PC-3 (cell line): ENCODE results near the gene CCDC69. TPM values are rescaled to one million over a fixed set of nuclear protein-coding genes. Genes with fewer than 3 reads are reported as not detected.

ENCODE experiments used
- ATAC-seq: fragments of 200-7000 bp; cut with Tn5 transposase; 2 replicates; pipeline ENCODE4 v1.9.1; 2020; ENCODE audit warnings: mild to moderate bottlenecking, moderate library complexity
- BruUV-seq: library from RNA; stranded (reverse); fragments of 400-500 nt; replicated peaks from 2 replicates; lab custom pipeline; 2021; lab: Mats Ljungman, UMichigan
- CTCF ChIA-PET: fragments of 300-600 bp; sonication (Branson Sonifier 250); formaldehyde crosslinking; loops from one replicate; lab custom pipeline; 2022; ENCODE audit warnings: antibody characterized with exemption; lab: Charles Lee
- POLR2A ChIA-PET: fragments of 300-600 bp; sonication (Branson Sonifier 250); formaldehyde crosslinking; loops from one replicate; lab custom pipeline; 2022; ENCODE audit warnings: antibody characterized with exemption; ENCODE audit not compliant: unreplicated experiment; lab: Charles Lee
- DNase-seq: peaks from one replicate; pipeline ENCODE4 v3.0.0-alpha.2; 2015
- H2AFZ ChIP-seq: fragments of 300-600 bp; sonication (generic); 2 replicates; pipeline ENCODE4 v1.6.0; 2016; ENCODE audit warnings: antibody characterized with exemption, low read length
- H3F3A ChIP-seq: fragments of 300-600 bp; sonication (generic); one replicate; pipeline ENCODE4 v1.6.0; 2017; ENCODE audit warnings: antibody characterized with exemption, low read length, control low read depth, mild to moderate bottlenecking; ENCODE audit not compliant: unreplicated experiment
- H3K27ac ChIP-seq: fragments of 300-600 bp; sonication (generic); 2 replicates; pipeline ENCODE4 v1.5.1; 2016; ENCODE audit warnings: mild to moderate bottlenecking, low read length
- H3K27me3 ChIP-seq: fragments of 300-600 bp; sonication (generic); 2 replicates; pipeline ENCODE4 v1.6.1; 2016; ENCODE audit warnings: low read length, mixed read lengths
- H3K36me3 ChIP-seq: fragments of 300-600 bp; sonication (generic); 2 replicates; pipeline ENCODE4 v1.6.1; 2016; ENCODE audit warnings: low read depth, mixed run types, low read length, mixed read lengths
- H3K4me1 ChIP-seq: fragments of 300-600 bp; sonication (generic); 2 replicates; pipeline ENCODE4 v1.5.1; 2016; ENCODE audit warnings: low read length; ENCODE audit not compliant: insufficient read depth
- H3K4me2 ChIP-seq: fragments of 300-600 bp; sonication (generic); 2 replicates; pipeline ENCODE4 v1.6.0; 2016; ENCODE audit warnings: low read length
- H3K4me3 ChIP-seq: fragments of 300-600 bp; sonication (generic); 2 replicates; pipeline ENCODE4 v1.5.1; 2016; ENCODE audit warnings: mild to moderate bottlenecking, low read length, mixed read lengths
- H3K79me2 ChIP-seq: fragments of 300-600 bp; sonication (generic); 2 replicates; pipeline ENCODE4 v1.6.1; 2017; ENCODE audit warnings: low read length, mixed read lengths
- H3K9ac ChIP-seq: fragments of 300-600 bp; sonication (generic); 2 replicates; pipeline ENCODE4 v1.6.0; 2016; ENCODE audit warnings: mild to moderate bottlenecking, low read length
- H3K9me2 ChIP-seq: fragments of 300-600 bp; sonication (generic); replicated peaks from 2 replicates; pipeline ENCODE4 v1.6.1; 2016; ENCODE audit warnings: mixed run types, low read length, mixed read lengths
- H3K9me3 ChIP-seq: fragments of 300-600 bp; sonication (generic); 2 replicates; pipeline ENCODE4 v1.6.1; 2016; ENCODE audit warnings: low read length, mixed read lengths
- H4K20me1 ChIP-seq: fragments of 300-600 bp; sonication (generic); 2 replicates; pipeline ENCODE4 v1.6.1; 2016; ENCODE audit warnings: low read length, mixed read lengths
- EZH2 ChIP-seq: fragments of 300-600 bp; sonication (generic); IDR thresholded peaks from one replicate; pipeline ENCODE4 v1.6.1; 2017; ENCODE audit warnings: antibody characterized with exemption, mild to moderate bottlenecking, low read length; ENCODE audit not compliant: unreplicated experiment
- EZH2phosphoT487 ChIP-seq: fragments of 300-600 bp; sonication (generic); IDR thresholded peaks from 2 replicates; pipeline ENCODE4 v1.6.1; 2018; ENCODE audit warnings: mild to moderate bottlenecking, antibody characterized with exemption, low read length, borderline replicate concordance
- intact Hi-C: fragments of 100-400 bp; cut with micrococcal nuclease; formaldehyde crosslinking; loops from 2 replicates; pipeline ENCODE4 v1.9.0; 2023
- total RNA-seq: library from RNA; depleted of rRNA; stranded (reverse); fragments of >200 nt; gene quantifications from 2 replicates; pipeline ENCODE4 v1.2.3, GENCODE V29; 2014
- TF ChIP-seq, protein P1 (sequence below): fragments of 300-600 bp; sonication (generic); conservative IDR thresholded peaks from 2 replicates; pipeline ENCODE4 v1.5.1; 2017; ENCODE audit warnings: antibody characterized with exemption, low read depth, mild to moderate bottlenecking, low read length

Gene CCDC69
- total RNA-seq, 1 experiment from 2014 or later, result 26.4 TPM

DNA sequence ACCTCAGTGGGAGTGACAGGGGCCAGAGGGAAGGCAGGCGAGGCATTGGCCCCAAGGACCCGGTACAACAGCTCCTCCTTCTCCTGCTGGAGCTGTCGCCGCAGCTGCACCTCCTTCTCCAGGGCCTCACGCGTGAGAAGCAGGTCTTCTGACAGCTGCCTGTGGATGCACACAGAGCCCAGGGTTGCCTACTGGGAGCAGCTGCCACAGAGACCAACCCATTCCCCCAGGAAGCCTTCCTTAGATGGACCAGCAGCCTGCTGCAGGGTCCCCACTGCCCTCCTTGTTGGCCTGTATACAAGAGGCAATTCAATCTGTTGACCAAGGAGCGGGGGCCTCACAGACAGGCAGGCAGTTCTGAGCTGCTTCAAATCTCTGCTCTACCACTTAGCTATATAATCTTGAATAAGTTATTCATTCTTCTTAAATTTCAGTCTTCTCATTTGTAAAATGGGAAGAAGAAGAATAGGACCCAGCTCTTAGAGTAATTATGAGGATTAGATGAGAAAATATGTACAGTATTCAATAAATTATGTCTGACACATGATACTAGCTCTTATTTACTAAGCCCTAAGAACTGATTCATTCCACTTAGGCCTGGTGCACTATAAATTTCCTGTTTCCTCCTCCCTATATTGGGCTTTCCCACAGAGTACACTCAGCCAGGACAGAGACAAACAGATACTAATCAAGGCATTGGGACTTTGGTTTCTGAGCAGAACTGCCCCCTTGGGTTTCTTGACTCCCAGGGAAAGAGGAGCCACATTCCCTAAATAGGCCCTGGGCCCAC, 40.2 kb downstream of the CCDC69 start:
- Histone ChIP-seq H4K20me1 (no peaks in the 10 kb centered on the region), H3K36me3 (no peaks in the 10 kb centered on the region), H2AFZ (no peak overlapping the region), H3K4me1 (peaks cover 16% of the 10 kb centered on the region), H3F3A (no peaks in the 10 kb centered on the region), H3K9ac (peak overlapping the region; percentile 11; the same call in 1 of the 2 replicates), H3K79me2 (no peaks in the 10 kb centered on the region), H3K4me3 (no peak overlapping the region), H3K4me2 (peak overlapping the region; percentile 36), H3K9me2 (no peaks in the 10 kb centered on the region), H3K27me3 (no peaks in the 10 kb centered on the region), H3K27ac (peak overlapping the region; percentile 69), H3K9me3 (no peaks in the 10 kb centered on the region)
- ChIA-PET POLR2A (interaction anchor here (0.6 kb wide), 1 partner anchor 69 kb away, joined by 4 read pairs; no protein-coding TSS in a partner anchor), CTCF (no interaction called here)
- peak; percentile 99 for ATAC-seq
- no TSS peak for BruUV-seq
- peak; percentile 69 for DNase-seq
- intact Hi-C loops, result loop anchor here (1.0 kb wide), 1 partner anchor 40 kb away; no protein-coding TSS in a partner anchor
- TF ChIP-seq, protein P1, sequence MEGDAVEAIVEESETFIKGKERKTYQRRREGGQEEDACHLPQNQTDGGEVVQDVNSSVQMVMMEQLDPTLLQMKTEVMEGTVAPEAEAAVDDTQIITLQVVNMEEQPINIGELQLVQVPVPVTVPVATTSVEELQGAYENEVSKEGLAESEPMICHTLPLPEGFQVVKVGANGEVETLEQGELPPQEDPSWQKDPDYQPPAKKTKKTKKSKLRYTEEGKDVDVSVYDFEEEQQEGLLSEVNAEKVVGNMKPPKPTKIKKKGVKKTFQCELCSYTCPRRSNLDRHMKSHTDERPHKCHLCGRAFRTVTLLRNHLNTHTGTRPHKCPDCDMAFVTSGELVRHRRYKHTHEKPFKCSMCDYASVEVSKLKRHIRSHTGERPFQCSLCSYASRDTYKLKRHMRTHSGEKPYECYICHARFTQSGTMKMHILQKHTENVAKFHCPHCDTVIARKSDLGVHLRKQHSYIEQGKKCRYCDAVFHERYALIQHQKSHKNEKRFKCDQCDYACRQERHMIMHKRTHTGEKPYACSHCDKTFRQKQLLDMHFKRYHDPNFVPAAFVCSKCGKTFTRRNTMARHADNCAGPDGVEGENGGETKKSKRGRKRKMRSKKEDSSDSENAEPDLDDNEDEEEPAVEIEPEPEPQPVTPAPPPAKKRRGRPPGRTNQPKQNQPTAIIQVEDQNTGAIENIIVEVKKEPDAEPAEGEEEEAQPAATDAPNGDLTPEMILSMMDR, result no peak
- no peak for TF ChIP-seq EZH2phosphoT487

DNA sequence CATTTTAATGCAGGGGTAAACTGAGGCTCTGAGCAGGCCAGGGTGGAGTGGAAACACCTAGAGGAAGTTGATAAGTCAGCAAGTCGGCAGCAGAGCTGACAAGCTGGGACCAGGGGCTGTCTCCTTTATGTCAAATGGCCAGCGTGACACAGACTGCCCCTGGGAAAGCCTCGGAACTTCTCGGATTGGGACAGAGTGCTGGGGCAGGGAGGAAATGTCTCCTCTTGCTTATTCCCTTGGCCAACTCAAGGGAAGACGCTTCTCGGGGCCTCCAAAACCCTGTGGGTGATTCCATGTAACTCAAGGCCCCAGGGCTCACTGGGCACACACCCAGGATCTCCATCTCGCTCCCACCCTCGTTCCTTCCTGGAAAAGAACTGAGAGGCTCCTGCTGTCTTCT, 40.9 kb downstream of the CCDC69 start:
- ChIA-PET POLR2A (no interaction called here), CTCF (no interaction called here)
- peaks cover 16% of the 10 kb centered on the region for H3K4me1 ChIP-seq
- H3F3A ChIP-seq, result no peaks in the 10 kb centered on the region
- DNase-seq, result no peak
- no peak overlapping the region for H3K4me2 ChIP-seq
- intact Hi-C loops, result no loop called here
- no peak for TF ChIP-seq EZH2phosphoT487
- TF ChIP-seq, protein P1, result no peak
- TF ChIP-seq EZH2, result no peak
- H4K20me1 ChIP-seq, result no peaks in the 10 kb centered on the region
- no peak overlapping the region for H3K27ac ChIP-seq
- no peaks in the 10 kb centered on the region for H3K79me2 ChIP-seq
- no peaks in the 10 kb centered on the region for H3K9me2 ChIP-seq
- no peaks in the 10 kb centered on the region for H3K27me3 ChIP-seq
- no peak overlapping the region for H3K4me3 ChIP-seq
- H3K36me3 ChIP-seq, result no peaks in the 10 kb centered on the region
- no TSS peak for BruUV-seq
- no peak overlapping the region for H2AFZ ChIP-seq
- no peak for ATAC-seq
- no peaks in the 10 kb centered on the region for H3K9me3 ChIP-seq
- no peak overlapping the region for H3K9ac ChIP-seq

GRCh38 chr5:151182524-151182900, 41.4 kb downstream of the CCDC69 start:
- no peaks in the 10 kb centered on the region for H4K20me1 ChIP-seq
- no peak overlapping the region for H3K4me2 ChIP-seq
- H3K9me3 ChIP-seq, result no peaks in the 10 kb centered on the region
- ChIA-PET CTCF (no interaction called here), POLR2A (no interaction called here)
- no peak overlapping the region for H3K9ac ChIP-seq
- no peaks in the 10 kb centered on the region for H3K27me3 ChIP-seq
- TF ChIP-seq EZH2 (no peak), EZH2phosphoT487 (no peak)
- TF ChIP-seq, protein P1, result no peak
- H3K79me2 ChIP-seq, result no peaks in the 10 kb centered on the region
- H3F3A ChIP-seq, result no peaks in the 10 kb centered on the region
- peaks cover 16% of the 10 kb centered on the region for H3K4me1 ChIP-seq
- no peak for ATAC-seq
- H2AFZ ChIP-seq, result no peak overlapping the region
- no TSS peak for BruUV-seq
- H3K4me3 ChIP-seq, result no peak overlapping the region
- H3K9me2 ChIP-seq, result no peaks in the 10 kb centered on the region
- intact Hi-C loops, result no loop called here
- H3K36me3 ChIP-seq, result no peaks in the 10 kb centered on the region
- DNase-seq, result no peak
- H3K27ac ChIP-seq, result no peak overlapping the region
